HG02678 (cell line): ENCODE results near the gene ZNF697.
"Not testable (repeated sequence)": the region's sequence is repeated elsewhere in the genome, so short reads cannot be mapped to it uniquely, and the experiment has no call there.

Source experiments
- ATAC-seq: cut with Tn5 transposase; IDR thresholded peaks from one replicate; pipeline ENCODE4 v1.9.1; 2021; ENCODE audit warnings: mild to moderate bottlenecking, moderate library complexity; ENCODE audit not compliant: unreplicated experiment

The ZNF697 gene

DNA sequence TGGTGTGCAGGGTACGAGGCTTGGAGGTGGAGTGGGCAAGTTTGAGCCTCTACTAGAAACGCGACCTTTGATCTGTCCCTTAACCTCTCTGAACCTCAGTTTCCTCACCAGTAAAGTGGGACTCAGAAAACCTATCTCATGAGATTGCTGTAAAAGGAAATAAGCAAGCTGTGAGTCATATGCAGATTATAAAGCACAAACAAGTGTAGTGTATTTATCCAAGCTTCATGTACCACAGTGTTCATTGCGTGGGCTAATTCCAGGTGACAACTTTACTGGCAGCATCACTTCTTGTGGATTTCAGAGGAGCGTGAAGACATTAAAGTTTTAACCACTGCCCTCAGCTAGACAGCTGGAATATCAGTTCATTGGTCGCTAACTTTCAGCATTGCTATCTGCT lies 44.4 kb downstream of the ZNF697 start:
- no peak for ATAC-seq

- ATAC-seq = not testable (repeated sequence)
These were observed 44.8 kb downstream of the ZNF697 start for GRCh38 chr1:119603241-119603640.

- not testable (repeated sequence) for ATAC-seq
These were observed 45.3 kb downstream of the ZNF697 start for GRCh38 chr1:119602789-119603188.

GRCh38 chr1:119602169-119602568 lies 45.9 kb downstream of the ZNF697 start:
- ATAC-seq = no peak

DNA sequence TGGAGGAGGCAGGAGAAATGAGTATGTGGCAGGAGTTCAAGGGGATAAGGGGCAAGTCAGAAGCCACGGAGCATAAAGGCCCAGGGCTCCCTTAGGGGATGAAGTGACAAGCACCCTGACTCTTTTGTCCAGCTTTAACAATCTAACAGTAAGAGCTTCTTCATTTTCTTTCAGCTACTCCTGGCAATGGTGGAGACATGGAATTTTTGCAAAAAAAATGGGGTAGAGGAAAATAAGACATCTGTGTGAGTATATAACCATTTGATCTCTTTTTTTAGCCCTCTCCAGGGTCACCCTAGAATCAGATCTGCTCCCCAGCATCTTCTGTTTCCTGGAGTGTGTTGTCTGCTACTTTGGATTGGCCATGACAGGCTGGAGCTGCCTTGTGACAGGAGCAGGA lies 47.1 kb downstream of the ZNF697 start:
- ATAC-seq = no peak

DNA sequence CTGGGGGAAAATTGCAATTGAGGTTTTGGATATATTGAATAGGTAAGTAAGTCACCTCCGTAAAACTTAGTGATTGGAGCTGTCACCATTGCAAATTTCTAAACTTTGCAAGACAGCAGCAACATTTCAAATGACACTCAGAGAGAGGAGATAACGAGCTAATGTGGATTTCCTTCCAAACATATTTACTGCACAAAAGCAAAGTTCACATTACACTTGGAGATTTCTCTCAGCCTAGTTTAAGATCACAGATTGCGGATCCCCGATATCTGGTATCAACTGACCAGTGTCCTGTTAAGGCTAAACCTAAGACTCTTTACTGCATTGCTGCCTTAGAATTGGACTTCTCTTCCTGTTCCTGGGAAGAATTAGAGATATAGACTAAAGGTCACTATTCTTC lies 47.5 kb downstream of the ZNF697 start:
- ATAC-seq = no peak

DNA sequence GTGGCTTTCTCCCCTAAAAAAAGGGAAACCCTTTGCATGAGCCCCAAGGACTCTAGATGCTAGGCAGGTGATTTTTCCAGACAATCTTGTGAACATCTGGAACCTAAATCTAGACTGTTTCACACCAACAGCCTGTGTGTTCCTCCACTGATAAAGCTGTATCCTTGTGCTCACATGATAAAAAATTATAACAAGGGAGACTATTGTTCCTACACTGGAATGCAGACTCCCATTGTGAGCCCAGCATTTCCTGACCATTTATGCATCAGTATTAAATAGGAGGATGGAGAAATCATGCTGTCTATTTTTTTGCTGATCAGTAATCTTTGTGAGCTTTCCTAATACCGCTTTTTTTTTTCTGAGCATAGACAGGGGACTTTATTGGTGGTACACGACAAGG lies 52.5 kb downstream of the ZNF697 start:
- no peak for ATAC-seq

- ATAC-seq = no peak
These were observed 52.9 kb downstream of the ZNF697 start for GRCh38 chr1:119595168-119595567.

DNA sequence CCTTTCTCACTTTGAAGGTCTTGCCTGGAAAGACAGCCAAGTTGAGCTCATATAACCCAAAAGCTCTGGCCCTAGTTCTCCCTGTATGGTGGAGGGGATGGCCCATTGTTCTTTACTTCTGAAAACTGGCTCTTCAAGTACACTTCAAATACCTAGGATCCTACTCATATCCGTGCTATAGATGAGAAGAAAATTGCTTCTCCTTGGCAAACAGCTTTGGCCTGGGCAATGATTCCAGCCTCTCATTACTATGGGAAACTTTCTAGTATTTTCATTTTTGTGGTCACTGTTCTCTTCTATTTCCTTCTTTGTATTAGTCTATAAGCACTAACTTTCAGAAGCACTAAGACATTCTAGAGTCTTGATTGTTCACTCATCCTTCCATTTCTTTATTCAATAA lies 53.7 kb downstream of the ZNF697 start:
- ATAC-seq = no peak

- no peak for ATAC-seq
These were observed 54.3 kb downstream of the ZNF697 start for GRCh38 chr1:119593805-119594204.

GRCh38 chr1:119590393-119590792 lies 57.7 kb downstream of the ZNF697 start:
- ATAC-seq = no peak

DNA sequence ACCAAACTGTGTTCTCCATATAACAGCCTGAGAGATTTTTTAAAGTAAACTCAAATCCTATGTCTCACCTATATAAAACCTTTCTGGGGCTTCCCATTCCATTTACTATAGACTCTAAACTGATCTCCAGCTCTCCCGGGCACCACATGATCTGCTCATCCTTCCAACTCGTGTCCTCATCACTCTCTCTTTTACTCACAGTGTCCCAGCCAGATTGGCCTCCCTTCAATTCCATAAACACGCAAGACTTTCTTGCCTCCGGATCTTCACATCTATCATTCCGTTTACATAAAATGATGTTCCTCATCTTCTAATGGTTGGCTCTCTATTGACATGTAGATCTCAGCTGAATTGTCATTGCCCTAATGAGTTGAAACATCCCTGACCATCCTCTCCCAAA lies 59.4 kb downstream of the ZNF697 start:
- no peak for ATAC-seq

- no peak for ATAC-seq
These were observed 60.7 kb downstream of the ZNF697 start for GRCh38 chr1:119587341-119587740.

DNA sequence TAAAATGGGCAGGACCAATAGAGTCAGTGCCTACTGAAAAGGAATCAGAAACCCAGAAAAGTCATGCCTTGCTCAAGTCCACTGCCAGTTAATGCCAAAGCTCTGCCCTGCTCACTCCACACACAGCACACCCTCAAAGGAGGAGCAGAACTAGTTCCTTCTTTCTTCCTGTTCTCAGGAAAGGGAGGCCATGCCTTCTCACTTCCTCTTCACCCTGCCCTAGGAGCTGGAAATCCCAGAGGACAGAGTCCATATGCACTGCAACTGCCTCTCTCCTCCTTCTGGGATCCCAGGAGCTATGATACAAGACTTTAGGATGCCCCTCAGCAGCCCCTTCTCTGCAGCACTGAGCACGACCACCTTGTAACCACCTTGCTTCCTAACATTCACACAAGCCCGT lies 62.3 kb downstream of the ZNF697 start:
- not testable (repeated sequence) for ATAC-seq

GRCh38 chr1:119582801-119583200 lies 65.3 kb downstream of the ZNF697 start:
- no peak for ATAC-seq

DNA sequence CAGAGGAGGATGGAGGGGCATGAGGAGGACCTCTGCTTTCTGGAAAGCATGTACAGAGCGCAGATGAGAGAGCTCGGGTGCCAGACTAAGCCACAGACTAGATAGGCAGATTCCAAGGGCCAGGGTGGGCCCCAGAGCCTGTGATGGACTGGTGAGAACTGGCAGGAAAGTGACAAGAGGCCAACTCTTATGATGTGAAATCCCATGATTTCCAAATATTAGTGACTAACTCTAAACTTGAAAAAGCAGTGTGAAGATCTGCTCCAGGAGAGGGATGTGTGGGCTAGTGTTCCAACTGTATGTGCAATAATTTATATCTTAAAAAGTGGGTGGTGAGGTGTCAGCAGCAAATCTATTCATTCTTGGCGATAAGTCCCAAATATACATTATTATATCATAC lies 67.0 kb downstream of the ZNF697 start:
- not testable (repeated sequence) for ATAC-seq

GRCh38 chr1:119573886-119574285 lies 74.2 kb downstream of the ZNF697 start:
- no peak for ATAC-seq

- not testable (repeated sequence) for ATAC-seq
These were observed 78.0 kb downstream of the ZNF697 start for GRCh38 chr1:119569930-119570622.
